ENCODE results near the gene WDFY3. TPM values are rescaled to one million over a fixed set of nuclear protein-coding genes. Genes with fewer than 3 reads are reported as not detected.

WDFY3 gene
- total RNA-seq (2022; extraction: Qiagen RNA extraction): 7.3 to 9.9 TPM (median 8.3 TPM) in 5 replicates

GRCh38 chr4:84966382-84967242, at the start of gene WDFY3:
TSS of gene WDFY3 (minus strand) at chr4:84966690. CDS start at chr4:84860591, 106,099 bp downstream.

